ACC112 (cell line): ENCODE measurements around the gene RANBP10.
"Not testable (repeated sequence)": the region's sequence is repeated elsewhere in the genome, so short reads cannot be mapped to it uniquely, and the experiment has no call there.

Experiments
- H2AFZ ChIP-seq: fragments of 200-600 bp; sonication (generic); one replicate; pipeline ENCODE4 v1.6.0; 2017; ENCODE audit warnings: antibody characterized with exemption, low read length; ENCODE audit not compliant: unreplicated experiment
- H3K27ac ChIP-seq: fragments of 200-600 bp; sonication (generic); 2 replicates; pipeline ENCODE4 v1.5.1; 2014; ENCODE audit warnings: low read depth, mild to moderate bottlenecking, antibody characterized with exemption, low read length, moderate library complexity
- H3K27me3 ChIP-seq: fragments of 200-600 bp; sonication (generic); 2 replicates; pipeline ENCODE4 v1.6.1; 2014; ENCODE audit warnings: mild to moderate bottlenecking, antibody characterized with exemption, low read length, moderate library complexity, mixed read lengths; ENCODE audit not compliant: insufficient read depth
- H3K36me3 ChIP-seq: fragments of 200-600 bp; sonication (generic); 2 replicates; pipeline ENCODE4 v1.6.1; 2016; ENCODE audit warnings: mild to moderate bottlenecking, antibody characterized with exemption, low read length, moderate library complexity, mixed read lengths; ENCODE audit not compliant: insufficient read depth
- H3K4me1 ChIP-seq: fragments of 200-600 bp; sonication (generic); one replicate; pipeline ENCODE4 v1.6.1; 2016; ENCODE audit warnings: low read length, mixed read lengths; ENCODE audit not compliant: insufficient read depth, unreplicated experiment, control insufficient read depth
- H3K4me3 ChIP-seq: fragments of 200-600 bp; sonication (generic); 2 replicates; pipeline ENCODE4 v1.5.1; 2014; ENCODE audit warnings: mild to moderate bottlenecking, low read depth, low read length
- H3K79me2 ChIP-seq: fragments of 200-600 bp; sonication (generic); one replicate; pipeline ENCODE4 v1.6.0; 2016; ENCODE audit warnings: low read length; ENCODE audit not compliant: control insufficient read depth, unreplicated experiment, insufficient read depth

The RANBP10 gene

GRCh38 chr16:67843343-67843765, 37.0 kb upstream of the RANBP10 start:
- no peak overlapping the region for H2AFZ ChIP-seq
- peaks cover 33% of the 10 kb centered on the region for H3K4me1 ChIP-seq
- H3K36me3 ChIP-seq, result no peaks in the 10 kb centered on the region
- H3K27me3 ChIP-seq, result no peaks in the 10 kb centered on the region
- peak overlapping the region; percentile 79 for H3K4me3 ChIP-seq
- H3K79me2 ChIP-seq, result peaks cover 47% of the 10 kb centered on the region
- peak overlapping the region; percentile 46; the same call in 1 of the 2 replicates for H3K27ac ChIP-seq

- Histone ChIP-seq H3K79me2 (peaks cover 41% of the 10 kb centered on the region), H3K36me3 (no peaks in the 10 kb centered on the region), H3K4me3 (peak overlapping the region; percentile 79), H3K4me1 (peaks cover 29% of the 10 kb centered on the region), H3K27ac (peak overlapping the region; percentile 91), H2AFZ (peak overlapping the region; percentile 34), H3K27me3 (no peaks in the 10 kb centered on the region)
These were observed 36.4 kb upstream of the RANBP10 start for GRCh38 chr16:67842509-67843342.

- Histone ChIP-seq H3K4me3 (peak within 1 kb of the TSS; percentile 79), H3K4me1 (peaks cover 29% of the 10 kb centered on the region), H3K27me3 (no peaks in the 10 kb centered on the region), H3K79me2 (peaks cover 34% of the 10 kb centered on the region), H3K36me3 (no peaks in the 10 kb centered on the region), H3K27ac (peak within 1 kb of the TSS; percentile 91), H2AFZ (peak within 1 kb of the TSS; percentile 82)
These were observed 35.6 kb upstream of the RANBP10 start, which contains the start of gene THAP11 for GRCh38 chr16:67841816-67842508. THAP11 (plus strand) TSS chr16:67842320; CDS start chr16:67842555, 235 bp downstream.

GRCh38 chr16:67841198-67841815, 34.9 kb upstream of the RANBP10 start:
- Histone ChIP-seq H3K27me3 (no peaks in the 10 kb centered on the region), H3K27ac (0 out of 2 replicates have a peak overlapping the region, but pooled peaks have one; percentile 91), H3K4me1 (peaks cover 29% of the 10 kb centered on the region), H3K4me3 (peak overlapping the region; percentile 79), H2AFZ (peak overlapping the region; percentile 82), H3K36me3 (no peaks in the 10 kb centered on the region), H3K79me2 (peaks cover 33% of the 10 kb centered on the region)

- H3K79me2 ChIP-seq, result peaks cover 4% of the 10 kb centered on the region
- H3K4me3 ChIP-seq, result no peak overlapping the region
- H3K36me3 ChIP-seq, result no peaks in the 10 kb centered on the region
- H2AFZ ChIP-seq, result no peak overlapping the region
- no peaks in the 10 kb centered on the region for H3K27me3 ChIP-seq
- H3K27ac ChIP-seq, result no peak overlapping the region
- H3K4me1 ChIP-seq, result peaks cover 2% of the 10 kb centered on the region
These were observed 31.5 kb upstream of the RANBP10 start for GRCh38 chr16:67837811-67838210.

GRCh38 chr16:67837190-67837589, 30.8 kb upstream of the RANBP10 start:
- H3K4me3 ChIP-seq, H2AFZ ChIP-seq, H3K27ac ChIP-seq, H3K36me3 ChIP-seq, H3K27me3 ChIP-seq, H3K79me2 ChIP-seq, H3K4me1 ChIP-seq: not testable (repeated sequence)

- Histone ChIP-seq H2AFZ (peak overlapping the region; percentile 67), H3K79me2 (peaks cover 10% of the 10 kb centered on the region), H3K36me3 (no peaks in the 10 kb centered on the region), H3K4me1 (peaks cover 6% of the 10 kb centered on the region), H3K27me3 (no peaks in the 10 kb centered on the region), H3K4me3 (peak overlapping the region; percentile 78), H3K27ac (no peak overlapping the region)
These were observed 27.9 kb upstream of the RANBP10 start for GRCh38 chr16:67834242-67834614.

GRCh38 chr16:67833415-67834241, 27.3 kb upstream of the RANBP10 start:
- Histone ChIP-seq H3K36me3 (no peaks in the 10 kb centered on the region), H2AFZ (peak overlapping the region; percentile 67), H3K4me1 (peaks cover 6% of the 10 kb centered on the region), H3K4me3 (peak overlapping the region; percentile 78), H3K27me3 (no peaks in the 10 kb centered on the region), H3K27ac (peak overlapping the region; percentile 11; the same call in 1 of the 2 replicates), H3K79me2 (peaks cover 10% of the 10 kb centered on the region)

- Histone ChIP-seq H3K27me3 (no peaks in the 10 kb centered on the region), H3K4me1 (peaks cover 6% of the 10 kb centered on the region), H3K27ac (peak overlapping the region; percentile 11; the same call in 1 of the 2 replicates), H3K36me3 (no peaks in the 10 kb centered on the region), H2AFZ (no peak overlapping the region), H3K4me3 (peak overlapping the region; percentile 78), H3K79me2 (peaks cover 10% of the 10 kb centered on the region)
These were observed 26.7 kb upstream of the RANBP10 start for GRCh38 chr16:67833030-67833414.

- Histone ChIP-seq H3K36me3 (no peaks in the 10 kb centered on the region), H3K4me1 (peaks cover 6% of the 10 kb centered on the region), H2AFZ (no peak overlapping the region), H3K27me3 (no peaks in the 10 kb centered on the region), H3K79me2 (peaks cover 10% of the 10 kb centered on the region), H3K27ac (no peak overlapping the region), H3K4me3 (no peak overlapping the region)
These were observed 22.3 kb upstream of the RANBP10 start for GRCh38 chr16:67828651-67829050.
